Measurements from ENCODE around the gene ZNF483.
A peak's percentile ranks its signal among the peaks of the same experiment; 100 is the strongest.
"Not testable (repeated sequence)": the region's sequence is repeated elsewhere in the genome, so short reads cannot be mapped to it uniquely, and the experiment has no call there.

ZNF483 gene

GRCh38 chr9:111604054-111604615, 79.2 kb downstream of the ZNF483 start:
- FAIRE-seq (no peak), DNase-seq (ENCODE audit: insufficient read length, low spot score) (no peak)
- TF ChIP-seq TAF1 (IDR thresholded peaks at IDR 0.05; ENCODE audit: low read depth, low read length) (no peak), POLR2A (IDR thresholded peaks at IDR 0.05; ENCODE audit: low read depth, low read length) (no peak), POLR2AphosphoS5 (IDR thresholded peaks at IDR 0.05; ENCODE audit: low read depth, low read length) (no peak), SPI1 (IDR thresholded peaks at IDR 0.05; ENCODE audit: low read depth, low read length) (no peak), PAX5 (IDR thresholded peaks at IDR 0.05; ENCODE audit: insufficient read depth, low read length, severe bottlenecking) (no peak), POU2F2 (IDR thresholded peaks at IDR 0.05; ENCODE audit: low read depth, low read length) (no peak)

- DNase-seq (ENCODE audit: insufficient read length, low spot score) = no peak
- no peak for TF ChIP-seq POLR2A (IDR thresholded peaks at IDR 0.05; ENCODE audit: low read depth, low read length)
- TF ChIP-seq SPI1 (IDR thresholded peaks at IDR 0.05; ENCODE audit: low read depth, low read length) = no peak
- TF ChIP-seq PAX5 (IDR thresholded peaks at IDR 0.05; ENCODE audit: insufficient read depth, low read length, severe bottlenecking) = no peak
- TF ChIP-seq TAF1 (IDR thresholded peaks at IDR 0.05; ENCODE audit: low read depth, low read length) = no peak
- no peak for TF ChIP-seq POLR2AphosphoS5 (IDR thresholded peaks at IDR 0.05; ENCODE audit: low read depth, low read length)
- no peak for TF ChIP-seq POU2F2 (IDR thresholded peaks at IDR 0.05; ENCODE audit: low read depth, low read length)
- FAIRE-seq = no peak
Observed at GRCh38 chr9:111605041-111605559, 80.1 kb downstream of the ZNF483 start.

- FAIRE-seq (no peak), DNase-seq (ENCODE audit: insufficient read length, low spot score) (no peak)
- TF ChIP-seq POLR2A (IDR thresholded peaks at IDR 0.05; ENCODE audit: low read depth, low read length) = no peak
- no peak for TF ChIP-seq POU2F2 (IDR thresholded peaks at IDR 0.05; ENCODE audit: low read depth, low read length)
- TF ChIP-seq TAF1 (IDR thresholded peaks at IDR 0.05; ENCODE audit: low read depth, low read length) = no peak
- TF ChIP-seq PAX5 (IDR thresholded peaks at IDR 0.05; ENCODE audit: insufficient read depth, low read length, severe bottlenecking) = no peak
- no peak for TF ChIP-seq POLR2AphosphoS5 (IDR thresholded peaks at IDR 0.05; ENCODE audit: low read depth, low read length)
- TF ChIP-seq SPI1 (IDR thresholded peaks at IDR 0.05; ENCODE audit: low read depth, low read length) = no peak
Observed at GRCh38 chr9:111610149-111610548, 85.2 kb downstream of the ZNF483 start.

- TF ChIP-seq POLR2A (IDR thresholded peaks at IDR 0.05; ENCODE audit: low read depth, low read length) = no peak
- no peak for TF ChIP-seq PAX5 (IDR thresholded peaks at IDR 0.05; ENCODE audit: insufficient read depth, low read length, severe bottlenecking)
- no peak for TF ChIP-seq TAF1 (IDR thresholded peaks at IDR 0.05; ENCODE audit: low read depth, low read length)
- TF ChIP-seq POLR2AphosphoS5 (IDR thresholded peaks at IDR 0.05; ENCODE audit: low read depth, low read length) = no peak
- TF ChIP-seq POU2F2 (IDR thresholded peaks at IDR 0.05; ENCODE audit: low read depth, low read length) = no peak
- DNase-seq (ENCODE audit: insufficient read length, low spot score) = no peak
- FAIRE-seq = no peak
Observed at GRCh38 chr9:111610845-111611244, 85.9 kb downstream of the ZNF483 start.

GRCh38 chr9:111613436-111614040, 88.6 kb downstream of the ZNF483 start:
- DNase-seq (ENCODE audit: insufficient read length, low spot score) (no peak), FAIRE-seq (no peak)
- no peak for TF ChIP-seq SPI1 (IDR thresholded peaks at IDR 0.05; ENCODE audit: low read depth, low read length)
- TF ChIP-seq POLR2A (IDR thresholded peaks at IDR 0.05; ENCODE audit: low read depth, low read length) = no peak
- TF ChIP-seq TAF1 (IDR thresholded peaks at IDR 0.05; ENCODE audit: low read depth, low read length) = no peak
- TF ChIP-seq POLR2AphosphoS5 (IDR thresholded peaks at IDR 0.05; ENCODE audit: low read depth, low read length) = no peak
- TF ChIP-seq PAX5 (IDR thresholded peaks at IDR 0.05; ENCODE audit: insufficient read depth, low read length, severe bottlenecking) = no peak
- TF ChIP-seq POU2F2 (IDR thresholded peaks at IDR 0.05; ENCODE audit: low read depth, low read length) = no peak

GRCh38 chr9:111615928-111616327, 90.9 kb downstream of the ZNF483 start:
- TF ChIP-seq POLR2A (IDR thresholded peaks at IDR 0.05; ENCODE audit: low read depth, low read length) = no peak
- TF ChIP-seq PAX5 (IDR thresholded peaks at IDR 0.05; ENCODE audit: insufficient read depth, low read length, severe bottlenecking) = no peak
- no peak for TF ChIP-seq POLR2AphosphoS5 (IDR thresholded peaks at IDR 0.05; ENCODE audit: low read depth, low read length)
- TF ChIP-seq POU2F2 (IDR thresholded peaks at IDR 0.05; ENCODE audit: low read depth, low read length) = no peak
- no peak for TF ChIP-seq TAF1 (IDR thresholded peaks at IDR 0.05; ENCODE audit: low read depth, low read length)
- TF ChIP-seq SPI1 (IDR thresholded peaks at IDR 0.05; ENCODE audit: low read depth, low read length) = no peak
- DNase-seq (ENCODE audit: insufficient read length, low spot score) (no peak), FAIRE-seq (no peak)

GRCh38 chr9:111617349-111617748, 92.4 kb downstream of the ZNF483 start:
- FAIRE-seq = not testable (repeated sequence)

GRCh38 chr9:111621895-111622480, 97.0 kb downstream of the ZNF483 start:
- FAIRE-seq (peak; percentile 35), DNase-seq (ENCODE audit: insufficient read length, low spot score) (no peak)
- TF ChIP-seq POLR2AphosphoS5 (IDR thresholded peaks at IDR 0.05; ENCODE audit: low read depth, low read length) (no peak), POU2F2 (IDR thresholded peaks at IDR 0.05; ENCODE audit: low read depth, low read length) (no peak), POLR2A (IDR thresholded peaks at IDR 0.05; ENCODE audit: low read depth, low read length) (no peak), PAX5 (IDR thresholded peaks at IDR 0.05; ENCODE audit: insufficient read depth, low read length, severe bottlenecking) (no peak), SPI1 (IDR thresholded peaks at IDR 0.05; ENCODE audit: low read depth, low read length) (no peak), TAF1 (IDR thresholded peaks at IDR 0.05; ENCODE audit: low read depth, low read length) (no peak)

More at GRCh38 chr9:111617349-111617748, 92.4 kb downstream of the ZNF483 start:
- DNase-seq (ENCODE audit: insufficient read length, low spot score) = not testable (repeated sequence)

GRCh38 chr9:111622626-111623025, 97.6 kb downstream of the ZNF483 start:
- TF ChIP-seq POLR2A (IDR thresholded peaks at IDR 0.05; ENCODE audit: low read depth, low read length) (no peak), POLR2AphosphoS5 (IDR thresholded peaks at IDR 0.05; ENCODE audit: low read depth, low read length) (no peak), TAF1 (IDR thresholded peaks at IDR 0.05; ENCODE audit: low read depth, low read length) (no peak), POU2F2 (IDR thresholded peaks at IDR 0.05; ENCODE audit: low read depth, low read length) (no peak), PAX5 (IDR thresholded peaks at IDR 0.05; ENCODE audit: insufficient read depth, low read length, severe bottlenecking) (no peak), SPI1 (IDR thresholded peaks at IDR 0.05; ENCODE audit: low read depth, low read length) (no peak)
- FAIRE-seq = no peak
- no peak for DNase-seq (ENCODE audit: insufficient read length, low spot score)

Measured in GM12891 (cell line).